Pancreas (tissue), 10 donors: ENCODE results near the gene BRIP1. TPM values are rescaled to one million over a fixed set of nuclear protein-coding genes. Genes with fewer than 3 reads are reported as not detected.
"Not testable (repeated sequence)": the region's sequence is repeated elsewhere in the genome, so short reads cannot be mapped to it uniquely, and the experiment has no call there.

ENCODE experiments used
- ATAC-seq, 4 donors: fragments of 200-7000 bp; cut with Tn5 transposase; one replicate each; pipeline versions ENCODE4 v1.8.0 to v1.9.1; 2020; ENCODE audit warnings: mild to moderate bottlenecking in 4 of 4, moderate library complexity in 4 of 4
- DNase-seq, 6 donors: peaks; one replicate each; pipeline ENCODE4 v3.0.0-alpha.2; 2020
- FAIRE-seq: peaks from 2 replicates; lab custom pipeline; 2012; peaks lifted over from hg19 to GRCh38; lab: Jason Lieb, UNC
- H3K27ac ChIP-seq, 4 donors: fragments of 200-600 bp; sonication (generic); 1 replicate in 3 of 4; 2 replicates in 1 of 4; pipeline versions ENCODE4 v1.5.0 to v1.8.0; 2020
- H3K27me3 ChIP-seq, 4 donors: fragments of 200-600 bp; one replicate each; pipeline ENCODE4 v1.8.0; 2021
- H3K36me3 ChIP-seq, 3 donors: fragments of 200-600 bp; sonication (generic) in 1 of 3; one replicate each; pipeline versions ENCODE4 v1.5.0 to v1.8.0; 2020 to 2021
- H3K4me1 ChIP-seq, 3 donors: fragments of 200-600 bp; one replicate each; pipeline ENCODE4 v1.8.0; 2021
- H3K4me3 ChIP-seq, 4 donors: fragments of 200-600 bp; sonication (generic) in 2 of 4; one replicate each; pipeline versions ENCODE4 v1.5.0 to v1.8.0; 2020 to 2021
- H3K9me3 ChIP-seq, 4 donors: fragments of 200-600 bp; one replicate each; pipeline ENCODE4 v1.8.0; 2021
- WGBS, 2 donors: extraction: QIAGEN DNeasy Blood & Tissue Kit; methylation state at CpG; one replicate each; pipeline ENCODE4 v1.1.7; 2013; 5-methylcytosine and 5-hydroxymethylcytosine counted together
- intact Hi-C, 3 donors: fragments of 100-400 bp; cut with DNase I; formaldehyde crosslinking; loops; one replicate each; pipeline versions ENCODE4 v1.11.1 to v1.14.2; 2022
- polyA plus RNA-seq, 2 donors: library from polyadenylated mRNA; stranded (reverse); fragments of 200-250 nt; gene quantifications; one replicate each; pipeline ENCODE4 v1.2.3, GENCODE V29; 2013
- total RNA-seq, 6 donors: library from RNA; stranded (reverse); fragmentation: NEBNext Ultra II Directional in 4 of 6; extraction: Animal tissue kit (Norgen Biotek cat#: 25700) in 4 of 6; gene quantifications; one replicate each; pipeline versions ENCODE4 v1.2.1 to v1.2.4, GENCODE V29; 2021 to 2023
- TF ChIP-seq, protein P1 (sequence below), 4 donors: fragments of 200-600 bp; sonication (generic) in 3 of 4; IDR thresholded peaks; one replicate each; pipeline versions ENCODE4 v1.5.0 to v1.8.0; 2021; ENCODE audit warnings: antibody characterized with exemption in 4 of 4
- donor health status: healthy with polysubstance abuse.
- donor health status: DM: no; HTN: no; CAD: no; lungs with moderate emphysema.
- donor health status: DM: no; HTN: no; CAD: no.
- donor health status: control.
- donor health status: control.
- donor health status: Bipolar disorder and iron deficiency.
- donor health status: DM: yes; HTN: yes; CAD: no.
- donor health status: DM: no; HTN: no; CAD: no.
- donor health status: DM: no; HTN: no; CAD: no.
- donor health status: DM: yes; HTN: yes; CAD: no.

BRIP1 gene
- total and polyA plus RNA-seq, 8 donors, result 0.09 to 0.59 (median 0.29) TPM

DNA sequence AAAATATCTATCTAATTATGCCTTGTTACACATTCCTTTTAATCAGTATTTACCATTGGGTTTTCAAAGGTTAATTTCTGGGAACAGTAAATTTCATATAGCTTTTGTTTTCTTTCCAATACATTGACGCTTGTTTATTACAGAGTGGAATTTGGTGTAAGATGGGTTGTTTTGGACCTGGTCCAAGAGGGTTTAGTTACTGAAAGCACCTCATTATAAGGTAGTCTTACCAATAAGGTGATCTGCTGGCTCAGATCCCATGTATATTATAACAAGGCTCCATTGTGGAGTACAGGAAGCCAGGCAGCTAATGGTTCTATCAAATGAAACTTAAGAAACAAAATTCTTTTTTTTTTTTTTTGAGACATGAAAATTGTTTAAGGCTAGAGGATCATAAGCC lies 185.0 kb downstream of the BRIP1 start:
- WGBS, 2 donors, result 73 to 86% methylated on average over 1 of the region's 1 CpG
- Histone ChIP-seq H3K27ac (no peak overlapping the region), H3K36me3 (no peaks in the 10 kb centered on the region), H3K4me3 (no peak overlapping the region), H3K27me3 (no peaks in the 10 kb centered on the region), H3K4me1 (no peaks in the 10 kb centered on the region), H3K9me3 (no peaks in the 10 kb centered on the region)
- intact Hi-C loops, result no loop called here
- TF ChIP-seq, protein P1, sequence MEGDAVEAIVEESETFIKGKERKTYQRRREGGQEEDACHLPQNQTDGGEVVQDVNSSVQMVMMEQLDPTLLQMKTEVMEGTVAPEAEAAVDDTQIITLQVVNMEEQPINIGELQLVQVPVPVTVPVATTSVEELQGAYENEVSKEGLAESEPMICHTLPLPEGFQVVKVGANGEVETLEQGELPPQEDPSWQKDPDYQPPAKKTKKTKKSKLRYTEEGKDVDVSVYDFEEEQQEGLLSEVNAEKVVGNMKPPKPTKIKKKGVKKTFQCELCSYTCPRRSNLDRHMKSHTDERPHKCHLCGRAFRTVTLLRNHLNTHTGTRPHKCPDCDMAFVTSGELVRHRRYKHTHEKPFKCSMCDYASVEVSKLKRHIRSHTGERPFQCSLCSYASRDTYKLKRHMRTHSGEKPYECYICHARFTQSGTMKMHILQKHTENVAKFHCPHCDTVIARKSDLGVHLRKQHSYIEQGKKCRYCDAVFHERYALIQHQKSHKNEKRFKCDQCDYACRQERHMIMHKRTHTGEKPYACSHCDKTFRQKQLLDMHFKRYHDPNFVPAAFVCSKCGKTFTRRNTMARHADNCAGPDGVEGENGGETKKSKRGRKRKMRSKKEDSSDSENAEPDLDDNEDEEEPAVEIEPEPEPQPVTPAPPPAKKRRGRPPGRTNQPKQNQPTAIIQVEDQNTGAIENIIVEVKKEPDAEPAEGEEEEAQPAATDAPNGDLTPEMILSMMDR (IDR thresholded peaks at IDR 0.05), result no peak
- DNase-seq, result no peak
- ATAC-seq, result no peak
- FAIRE-seq, result no peak

DNA sequence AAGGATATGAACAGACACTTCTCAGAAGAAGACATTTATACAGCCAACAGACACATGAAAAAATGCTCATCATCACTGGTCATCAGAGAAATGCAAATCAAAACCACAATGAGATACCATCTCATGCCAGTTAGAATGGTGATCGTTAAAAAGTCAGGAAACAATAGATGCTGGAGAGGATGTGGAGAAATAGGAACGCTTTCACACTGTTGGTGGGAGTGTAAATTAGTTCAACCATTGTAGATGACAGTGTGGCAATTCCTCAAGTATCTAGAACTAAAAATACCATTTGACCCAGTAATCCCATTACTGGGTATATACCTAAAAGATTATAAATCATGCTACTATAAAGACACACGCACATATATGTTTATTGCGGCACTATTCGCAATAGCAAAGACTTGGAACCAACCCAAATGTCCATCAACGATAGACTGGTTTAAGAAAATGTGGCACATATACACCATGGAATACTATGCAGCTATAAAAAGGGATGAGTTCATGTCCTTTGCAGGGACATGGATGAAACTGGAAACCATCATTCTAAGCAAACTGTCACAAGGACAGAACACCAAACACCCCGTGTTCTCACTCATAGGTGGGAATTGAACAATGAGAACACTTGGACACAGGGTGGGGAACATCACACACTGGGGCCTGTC lies 186.0 kb downstream of the BRIP1 start:
- H3K4me1 ChIP-seq, intact Hi-C loops, H3K27me3 ChIP-seq, DNase-seq, H3K4me3 ChIP-seq, FAIRE-seq, H3K27ac ChIP-seq, H3K36me3 ChIP-seq, ATAC-seq, H3K9me3 ChIP-seq: not testable (repeated sequence)
- WGBS, 2 donors, result 62 to 67% methylated on average over 7 of the region's 7 CpGs

DNA sequence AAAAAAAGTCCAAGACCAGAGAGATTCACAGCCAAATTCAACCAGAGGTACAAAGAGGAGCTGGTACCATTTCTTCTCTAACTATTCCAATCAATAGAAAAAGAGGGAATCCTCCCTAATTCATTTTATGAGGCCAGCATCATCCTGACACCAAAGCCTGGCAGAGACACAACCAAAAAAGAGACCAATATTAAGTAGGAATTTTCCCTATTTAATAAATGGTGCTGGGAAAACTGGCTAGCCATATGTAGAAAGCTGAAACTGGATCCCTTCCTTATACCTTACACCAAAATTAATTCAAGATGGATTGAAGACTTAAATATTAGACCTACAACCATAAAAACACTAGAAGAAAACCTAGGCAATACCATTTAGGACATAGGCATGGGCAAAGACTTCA lies 186.8 kb downstream of the BRIP1 start:
- DNase-seq, ATAC-seq, H3K27ac ChIP-seq, H3K36me3 ChIP-seq, H3K9me3 ChIP-seq, H3K4me3 ChIP-seq, FAIRE-seq, H3K4me1 ChIP-seq, H3K27me3 ChIP-seq, intact Hi-C loops: not testable (repeated sequence)

DNA sequence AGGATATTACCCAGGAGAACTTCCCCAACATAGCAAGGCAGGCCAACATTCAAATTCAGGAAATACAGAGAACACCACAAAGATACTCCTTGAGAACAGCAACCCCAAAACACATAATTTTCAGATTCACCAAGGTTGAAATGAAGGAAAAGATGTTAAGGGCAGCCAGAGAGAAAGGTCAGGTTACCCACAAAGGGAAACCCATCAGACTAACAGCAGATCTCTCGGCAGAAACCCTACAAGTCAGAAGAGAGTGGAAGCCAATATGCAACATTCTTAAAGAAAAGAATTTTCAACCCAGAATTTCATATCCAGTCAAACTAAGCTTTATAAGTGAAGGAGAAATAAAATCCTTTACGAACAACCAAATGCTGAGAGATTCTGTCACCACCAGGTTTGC lies 188.7 kb downstream of the BRIP1 start:
- H3K9me3 ChIP-seq, DNase-seq, H3K27ac ChIP-seq, H3K4me1 ChIP-seq, ATAC-seq, H3K4me3 ChIP-seq, intact Hi-C loops, H3K36me3 ChIP-seq, H3K27me3 ChIP-seq, FAIRE-seq: not testable (repeated sequence)
- WGBS, 2 donors, result 97 to 98% methylated on average over 2 of the region's 2 CpGs

DNA sequence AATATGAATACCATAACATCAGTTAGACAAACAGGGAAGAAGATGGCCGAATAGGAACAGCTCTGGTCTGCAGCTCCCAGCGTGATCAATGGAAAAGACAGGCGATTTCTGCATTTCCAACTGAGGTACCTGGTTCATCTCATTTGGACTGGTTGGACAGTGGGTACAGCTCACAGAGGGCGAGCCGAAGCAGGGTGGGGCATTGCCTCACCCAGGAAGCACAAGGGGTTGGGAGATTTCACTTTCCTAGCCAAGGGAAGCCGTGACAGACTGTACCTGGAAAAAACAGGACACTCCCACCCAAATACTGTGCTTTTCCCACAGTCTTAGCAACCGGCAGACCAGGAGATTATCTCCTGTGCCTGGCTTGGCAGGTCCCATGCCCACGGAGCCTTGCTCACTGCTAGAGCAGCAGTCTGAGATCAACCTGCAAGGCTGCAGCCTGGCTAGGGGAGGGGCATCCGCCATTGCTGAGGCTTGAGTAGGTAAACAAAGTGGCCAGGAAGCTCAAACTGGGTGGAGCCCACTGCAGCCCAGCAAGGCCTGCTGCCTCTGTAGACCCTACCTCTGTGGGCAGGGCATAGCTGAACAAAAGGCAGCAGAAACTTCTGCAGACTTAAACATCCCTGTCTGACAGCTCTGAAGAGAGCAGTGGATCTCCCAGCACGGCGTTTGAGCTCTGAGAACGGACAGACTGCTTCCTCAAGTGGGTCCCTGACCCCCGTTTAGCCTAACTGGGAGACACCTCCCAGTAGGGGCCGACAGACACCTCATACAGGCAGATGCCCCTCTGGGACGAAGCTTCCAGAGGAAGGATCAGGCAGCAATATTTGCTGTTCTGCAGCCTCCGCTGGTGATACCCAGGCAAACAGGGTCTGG lies 190.1 kb downstream of the BRIP1 start:
- ATAC-seq, DNase-seq, H3K36me3 ChIP-seq, H3K9me3 ChIP-seq, H3K27me3 ChIP-seq, H3K4me3 ChIP-seq, intact Hi-C loops, FAIRE-seq, H3K4me1 ChIP-seq, H3K27ac ChIP-seq: not testable (repeated sequence)
- WGBS, 2 donors, result 76 to 85% methylated on average over 16 of the region's 16 CpGs

DNA sequence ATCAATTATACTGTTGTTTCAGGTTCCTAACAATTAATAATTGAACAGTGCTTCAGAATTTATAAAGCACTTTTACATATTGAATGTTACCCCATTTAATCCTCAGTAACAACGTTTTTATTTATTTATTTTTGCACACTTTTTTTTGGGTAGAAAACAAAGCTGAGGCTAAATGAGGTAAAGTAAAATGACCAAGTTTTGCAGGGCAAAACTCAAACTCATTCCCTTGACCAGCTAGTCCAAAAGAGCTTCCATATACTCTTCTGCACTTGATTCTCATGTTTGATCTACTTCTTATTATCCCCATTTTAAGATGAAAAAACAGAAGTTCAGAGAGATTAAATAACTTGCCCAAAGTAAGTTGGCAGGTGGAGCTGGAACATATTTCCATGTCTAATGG lies 191.2 kb downstream of the BRIP1 start:
- no peak for FAIRE-seq

More for the DNA sequence above, 191.2 kb downstream of the BRIP1 start:
- Histone ChIP-seq H3K27me3 (no peaks in the 10 kb centered on the region), H3K27ac (no peak overlapping the region), H3K4me1 (no peaks in the 10 kb centered on the region), H3K4me3 (no peak overlapping the region), H3K36me3 (no peaks in the 10 kb centered on the region), H3K9me3 (no peaks in the 10 kb centered on the region)
- ATAC-seq (no peak), DNase-seq (no peak)
- 15 to 26% methylated on average over 1 of the region's 1 CpG for WGBS, 2 donors
- TF ChIP-seq, protein P1 (IDR thresholded peaks at IDR 0.05), result no peak
- intact Hi-C loops, result no loop called here
